UCSD-AML1 (cell line): Measurements from ENCODE around the gene FLNB.

Experiments
- DNase-seq: peaks from one replicate; lab custom pipeline; 2025; ENCODE audit not compliant: unreplicated experiment; lab: John Stamatoyannopoulos, UW

The FLNB gene, protein sequence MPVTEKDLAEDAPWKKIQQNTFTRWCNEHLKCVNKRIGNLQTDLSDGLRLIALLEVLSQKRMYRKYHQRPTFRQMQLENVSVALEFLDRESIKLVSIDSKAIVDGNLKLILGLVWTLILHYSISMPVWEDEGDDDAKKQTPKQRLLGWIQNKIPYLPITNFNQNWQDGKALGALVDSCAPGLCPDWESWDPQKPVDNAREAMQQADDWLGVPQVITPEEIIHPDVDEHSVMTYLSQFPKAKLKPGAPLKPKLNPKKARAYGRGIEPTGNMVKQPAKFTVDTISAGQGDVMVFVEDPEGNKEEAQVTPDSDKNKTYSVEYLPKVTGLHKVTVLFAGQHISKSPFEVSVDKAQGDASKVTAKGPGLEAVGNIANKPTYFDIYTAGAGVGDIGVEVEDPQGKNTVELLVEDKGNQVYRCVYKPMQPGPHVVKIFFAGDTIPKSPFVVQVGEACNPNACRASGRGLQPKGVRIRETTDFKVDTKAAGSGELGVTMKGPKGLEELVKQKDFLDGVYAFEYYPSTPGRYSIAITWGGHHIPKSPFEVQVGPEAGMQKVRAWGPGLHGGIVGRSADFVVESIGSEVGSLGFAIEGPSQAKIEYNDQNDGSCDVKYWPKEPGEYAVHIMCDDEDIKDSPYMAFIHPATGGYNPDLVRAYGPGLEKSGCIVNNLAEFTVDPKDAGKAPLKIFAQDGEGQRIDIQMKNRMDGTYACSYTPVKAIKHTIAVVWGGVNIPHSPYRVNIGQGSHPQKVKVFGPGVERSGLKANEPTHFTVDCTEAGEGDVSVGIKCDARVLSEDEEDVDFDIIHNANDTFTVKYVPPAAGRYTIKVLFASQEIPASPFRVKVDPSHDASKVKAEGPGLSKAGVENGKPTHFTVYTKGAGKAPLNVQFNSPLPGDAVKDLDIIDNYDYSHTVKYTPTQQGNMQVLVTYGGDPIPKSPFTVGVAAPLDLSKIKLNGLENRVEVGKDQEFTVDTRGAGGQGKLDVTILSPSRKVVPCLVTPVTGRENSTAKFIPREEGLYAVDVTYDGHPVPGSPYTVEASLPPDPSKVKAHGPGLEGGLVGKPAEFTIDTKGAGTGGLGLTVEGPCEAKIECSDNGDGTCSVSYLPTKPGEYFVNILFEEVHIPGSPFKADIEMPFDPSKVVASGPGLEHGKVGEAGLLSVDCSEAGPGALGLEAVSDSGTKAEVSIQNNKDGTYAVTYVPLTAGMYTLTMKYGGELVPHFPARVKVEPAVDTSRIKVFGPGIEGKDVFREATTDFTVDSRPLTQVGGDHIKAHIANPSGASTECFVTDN (N-terminal part only)

DNA sequence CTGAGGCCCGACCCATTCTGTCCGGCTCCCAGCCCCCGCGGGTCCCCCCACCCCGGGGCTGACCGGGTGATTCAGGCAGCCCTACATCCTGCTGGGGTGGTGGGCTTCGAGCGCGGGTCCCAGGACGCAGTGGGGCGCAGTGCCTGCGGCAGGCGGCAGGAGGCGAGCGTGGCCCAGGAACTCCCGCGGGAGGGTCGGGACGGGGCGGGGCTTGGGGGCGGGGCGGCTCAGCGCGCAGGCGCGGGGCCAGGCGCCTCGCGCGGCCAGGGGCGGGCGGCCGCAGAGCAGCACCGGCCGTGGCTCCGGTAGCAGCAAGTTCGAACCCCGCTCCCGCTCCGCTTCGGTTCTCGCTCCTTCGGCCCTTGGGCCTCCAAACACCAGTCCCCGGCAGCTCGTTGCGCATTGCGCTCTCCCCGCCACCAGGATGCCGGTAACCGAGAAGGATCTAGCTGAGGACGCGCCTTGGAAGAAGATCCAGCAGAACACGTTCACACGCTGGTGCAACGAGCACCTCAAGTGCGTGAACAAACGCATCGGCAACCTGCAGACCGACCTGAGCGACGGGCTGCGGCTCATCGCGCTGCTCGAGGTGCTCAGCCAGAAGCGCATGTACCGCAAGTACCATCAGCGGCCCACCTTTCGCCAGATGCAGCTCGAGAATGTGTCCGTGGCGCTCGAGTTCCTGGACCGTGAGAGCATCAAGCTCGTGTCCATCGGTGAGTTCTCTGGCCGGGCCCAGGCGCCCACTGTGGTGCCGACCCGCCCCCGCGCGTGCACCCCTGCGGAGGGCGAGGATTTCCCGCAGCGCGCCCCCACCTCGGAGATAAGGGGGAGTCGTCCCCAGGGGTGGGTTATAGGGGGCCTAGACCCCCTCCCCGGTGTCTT is at the start of gene FLNB:
FLNB (plus strand) TSS at position 282 of the 885 bp plus-strand sequence; CDS start at position 425, 143 bp downstream.
- DNase-seq: peak; percentile 87

DNA sequence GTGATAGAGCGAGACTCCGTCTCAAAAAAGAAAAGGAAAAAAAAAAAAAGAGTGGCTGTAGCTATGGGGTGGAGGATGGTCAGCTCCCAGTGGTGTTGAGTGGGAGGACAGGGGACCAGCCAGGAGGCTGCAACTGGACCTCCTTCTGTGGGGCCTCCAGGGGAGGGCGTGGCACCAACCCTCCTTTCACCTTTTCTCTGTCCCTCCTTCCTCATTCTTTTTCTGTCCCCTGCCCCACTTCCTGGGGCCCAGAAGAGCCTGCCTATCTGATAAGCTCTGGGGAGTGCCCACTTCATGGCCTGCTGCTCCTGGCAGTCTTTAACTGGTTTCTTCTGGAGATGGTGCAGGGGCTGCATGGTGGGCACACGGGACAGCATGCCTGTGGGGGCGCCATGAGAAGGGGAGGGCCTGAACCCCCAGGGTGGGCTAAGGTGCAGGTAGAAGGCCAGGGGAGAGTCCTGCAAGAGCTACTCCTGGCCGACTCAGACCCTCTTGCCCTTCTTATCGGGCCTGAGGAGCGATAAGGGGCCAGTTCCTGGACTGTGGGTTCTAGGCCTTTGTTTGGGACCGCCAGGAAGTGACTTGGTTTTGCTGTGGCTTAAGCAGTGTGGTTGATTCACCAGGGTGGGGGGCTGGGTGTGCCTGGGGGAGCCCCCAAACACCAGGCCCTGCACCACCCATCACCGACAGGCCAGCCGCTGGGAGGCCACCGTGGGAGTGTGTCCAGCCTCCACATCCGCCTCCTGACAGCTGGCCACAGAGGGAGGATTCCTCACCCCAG is 49.4 kb upstream of the FLNB start:
- DNase-seq: peak; percentile 63

DNA sequence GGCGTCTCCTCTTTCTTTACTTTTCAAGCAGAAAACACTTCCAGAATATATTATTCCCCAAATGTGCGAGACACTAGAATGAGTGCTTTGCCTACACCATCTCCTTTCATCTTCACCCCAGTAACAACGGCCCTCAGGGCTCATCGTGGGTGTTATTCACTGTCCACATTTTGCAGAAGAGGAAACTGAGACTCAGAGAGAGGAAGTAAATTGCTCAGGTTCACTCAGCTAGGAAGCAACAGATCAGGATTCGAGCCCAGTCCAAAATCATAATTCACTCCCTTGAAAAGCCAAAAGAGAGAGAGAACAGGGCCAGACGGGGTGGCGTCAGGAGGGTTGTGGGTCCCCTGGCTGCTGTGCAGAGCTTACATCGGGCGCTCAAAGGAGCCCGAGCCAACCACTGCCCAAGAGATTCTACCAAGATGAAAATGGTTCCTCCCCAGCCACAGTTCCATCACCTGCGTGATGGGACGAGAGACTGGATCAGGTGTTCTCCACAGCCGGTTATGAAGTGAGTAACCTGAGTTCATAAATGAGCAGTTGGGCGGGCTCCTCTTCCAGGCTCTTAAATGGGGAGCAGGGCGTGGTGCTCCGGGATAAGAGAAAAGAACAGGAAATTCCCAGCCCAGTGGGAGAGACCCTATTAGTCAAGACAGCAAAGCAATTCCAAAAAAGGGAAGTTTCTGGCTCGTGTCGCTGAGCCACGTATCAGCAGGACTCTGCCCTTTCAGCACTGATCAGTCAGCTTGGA is 48.6 kb upstream of the FLNB start:
- DNase-seq: peak; percentile 37

DNA sequence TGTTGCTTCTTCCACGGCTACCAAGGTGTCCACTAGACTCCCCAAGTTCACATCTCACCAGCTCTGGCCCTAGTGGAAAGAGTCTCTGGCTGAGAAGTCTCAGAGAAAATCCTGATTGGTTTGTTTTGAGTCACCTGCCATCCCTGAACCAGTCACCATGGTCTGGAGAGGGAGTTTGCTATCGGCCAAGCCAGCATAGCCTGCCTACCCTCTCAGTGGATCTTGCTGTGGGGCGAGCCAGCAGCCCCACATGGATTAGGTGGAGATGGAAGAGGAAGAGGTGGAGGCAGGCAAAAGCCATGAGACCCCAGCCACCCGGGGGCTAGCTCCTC is 48.1 kb upstream of the FLNB start:
- DNase-seq: no peak

DNA sequence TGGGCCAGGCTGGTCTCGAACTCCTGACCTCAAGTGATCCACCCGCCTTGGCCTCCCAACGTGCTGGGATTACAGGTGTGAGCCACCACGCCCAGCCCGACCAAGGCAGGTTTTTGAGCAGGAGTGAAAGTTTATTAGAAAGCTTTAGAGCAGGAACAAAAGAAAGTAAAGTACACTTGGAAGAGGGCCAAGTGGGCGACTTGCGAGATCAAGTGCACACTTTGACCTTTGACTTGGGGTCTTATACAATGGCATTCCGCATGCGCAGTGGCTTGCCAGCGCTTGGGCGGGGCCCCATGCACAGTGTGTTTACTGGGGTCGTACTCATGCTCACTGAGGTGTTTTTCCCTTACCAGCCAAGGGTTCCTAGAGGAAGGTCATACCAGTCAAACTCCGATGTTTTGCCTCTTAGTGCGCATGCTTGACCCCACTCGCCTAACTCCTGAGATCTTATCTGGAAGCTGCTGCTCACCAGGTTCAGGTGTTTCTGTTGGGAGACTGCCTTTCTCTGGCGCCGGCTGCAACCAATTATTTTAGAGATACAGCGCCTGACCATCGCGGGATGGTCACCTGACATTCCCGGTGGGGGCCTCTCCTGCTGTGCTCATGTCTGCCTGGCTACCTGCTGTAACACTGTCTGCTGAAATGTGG is 46.9 kb upstream of the FLNB start:
- DNase-seq: no peak

DNA sequence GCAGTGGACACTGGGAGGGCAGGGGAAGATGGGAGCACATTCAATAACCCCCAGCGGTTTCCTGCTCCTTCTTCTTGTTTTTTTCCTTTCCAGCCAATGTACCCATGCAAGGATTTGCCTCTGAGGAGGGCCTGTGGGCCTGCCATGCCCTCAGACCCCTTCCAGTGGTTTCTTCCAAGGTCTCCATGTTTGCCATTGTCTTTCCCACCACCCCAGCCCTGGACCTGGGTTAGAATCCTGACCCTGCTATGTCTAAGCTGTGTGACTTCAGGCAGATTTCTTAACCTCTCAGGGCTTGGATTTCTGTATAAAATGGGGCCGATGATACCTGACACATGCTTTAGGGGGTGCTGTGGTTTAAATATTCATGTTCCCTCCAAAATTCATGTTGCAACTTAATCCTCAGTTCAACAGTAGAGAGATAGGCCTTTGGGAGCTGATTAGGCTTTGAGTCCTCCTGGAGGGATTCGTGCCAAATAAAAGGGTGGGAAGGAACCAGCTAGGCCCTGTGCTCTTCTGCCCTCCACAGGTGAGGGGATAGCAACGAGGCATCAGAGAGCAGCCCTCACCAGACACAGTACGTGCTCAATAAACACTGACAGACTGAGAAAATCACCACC is 46.3 kb upstream of the FLNB start:
- no peak for DNase-seq

DNA sequence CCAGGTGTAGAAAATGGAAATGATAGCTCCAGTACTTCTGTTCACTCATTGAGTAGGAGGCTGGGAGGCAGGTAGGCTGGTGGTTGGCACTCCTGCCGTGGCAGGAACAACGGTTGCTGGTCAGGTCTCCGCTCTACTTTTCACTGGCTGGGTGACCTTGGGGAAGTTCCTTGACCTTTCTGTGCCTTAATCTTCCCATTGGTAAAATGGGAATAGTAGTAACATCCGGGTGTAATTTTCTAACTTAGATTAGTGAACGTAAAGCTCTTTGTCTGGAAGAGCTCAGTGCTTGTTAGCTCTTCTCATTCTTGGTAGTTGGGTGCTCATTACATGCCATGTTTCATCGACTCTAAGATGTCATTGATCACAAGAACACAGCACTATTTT is 45.8 kb upstream of the FLNB start:
- no peak for DNase-seq

DNA sequence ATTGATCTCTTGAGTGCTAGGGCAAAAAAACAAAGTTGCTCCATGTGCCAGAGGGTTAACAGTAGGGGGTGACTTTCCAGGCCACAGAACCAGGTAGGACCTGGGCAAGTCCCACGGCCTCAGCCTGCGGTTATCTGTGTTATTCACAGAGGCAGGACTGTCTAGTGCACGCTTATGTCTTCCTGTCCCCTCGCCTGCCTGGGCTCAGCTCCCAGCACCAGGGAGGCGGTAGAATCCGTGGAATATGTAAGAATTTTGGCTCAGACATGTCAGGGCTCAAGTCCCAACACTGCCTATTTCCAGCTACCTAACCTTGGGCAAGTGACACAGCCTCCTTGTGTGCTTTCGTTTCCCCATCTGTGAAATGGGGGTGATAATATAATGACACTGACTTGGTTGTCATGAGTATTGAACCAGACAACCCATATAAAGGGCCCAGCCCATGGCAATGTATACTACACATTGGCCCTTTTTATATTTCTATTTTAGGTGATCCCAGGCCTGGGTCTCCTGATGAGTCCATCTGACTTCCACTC is 44.3 kb upstream of the FLNB start:
- DNase-seq: no peak

DNA sequence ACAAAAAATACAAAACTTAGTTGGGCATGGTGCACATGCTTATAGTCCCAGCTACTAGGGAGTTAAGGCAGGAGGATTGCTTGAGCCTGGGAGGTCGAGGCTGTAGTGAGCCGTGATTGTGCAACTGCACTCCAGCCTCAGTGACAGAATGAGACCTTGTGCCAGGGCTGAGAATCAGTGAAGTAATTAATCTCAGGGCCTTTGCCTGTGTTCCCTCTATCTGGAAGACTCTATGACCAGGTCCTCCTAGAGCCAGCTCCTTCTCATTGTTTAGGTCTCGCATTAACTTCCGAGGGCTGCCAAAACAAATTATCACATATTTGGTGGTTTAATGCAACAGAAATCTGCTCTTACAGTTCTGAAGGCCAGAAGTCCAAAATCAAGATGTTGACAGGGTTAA is 41.4 kb upstream of the FLNB start:
- DNase-seq: no peak

DNA sequence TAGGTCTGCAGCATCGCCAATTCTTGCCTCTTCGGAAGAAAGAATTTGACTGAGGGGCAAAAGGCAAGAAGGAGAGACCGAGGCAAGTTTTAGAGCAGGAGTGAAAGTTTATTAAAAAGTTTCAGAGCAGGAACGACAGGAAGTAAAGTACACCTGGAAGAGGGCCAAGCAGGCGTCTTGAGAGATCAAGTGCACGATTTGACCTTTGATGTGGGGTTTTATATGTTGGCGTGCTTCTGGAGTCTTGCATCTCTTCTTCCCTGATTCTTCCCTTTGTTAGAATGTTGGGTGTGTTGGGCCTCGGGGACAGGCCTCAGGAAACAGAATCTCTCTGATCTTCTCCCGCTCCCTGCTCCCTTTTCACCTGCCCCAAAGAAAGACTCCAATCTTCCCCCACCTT is 40.6 kb upstream of the FLNB start:
- no peak for DNase-seq

DNA sequence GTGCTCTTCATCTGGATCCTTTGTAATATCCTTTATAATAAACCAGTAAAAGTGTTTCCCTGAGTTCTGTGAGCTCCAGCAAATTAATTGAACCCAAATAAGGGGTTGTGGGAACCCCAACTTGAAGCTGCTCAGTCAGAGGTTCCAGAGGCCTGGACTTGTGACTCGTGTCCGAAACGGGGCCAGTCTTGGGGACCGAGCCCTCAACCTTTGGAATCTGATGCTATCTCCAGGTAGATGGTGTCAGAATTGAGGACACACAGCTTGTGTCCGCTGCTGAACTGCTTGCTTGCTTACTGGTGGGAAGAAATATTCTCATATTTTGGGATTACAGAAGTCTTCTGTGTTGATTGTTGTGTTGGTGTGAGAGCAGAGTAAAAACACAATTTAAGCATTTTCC is 39.7 kb upstream of the FLNB start:
- DNase-seq: no peak

DNA sequence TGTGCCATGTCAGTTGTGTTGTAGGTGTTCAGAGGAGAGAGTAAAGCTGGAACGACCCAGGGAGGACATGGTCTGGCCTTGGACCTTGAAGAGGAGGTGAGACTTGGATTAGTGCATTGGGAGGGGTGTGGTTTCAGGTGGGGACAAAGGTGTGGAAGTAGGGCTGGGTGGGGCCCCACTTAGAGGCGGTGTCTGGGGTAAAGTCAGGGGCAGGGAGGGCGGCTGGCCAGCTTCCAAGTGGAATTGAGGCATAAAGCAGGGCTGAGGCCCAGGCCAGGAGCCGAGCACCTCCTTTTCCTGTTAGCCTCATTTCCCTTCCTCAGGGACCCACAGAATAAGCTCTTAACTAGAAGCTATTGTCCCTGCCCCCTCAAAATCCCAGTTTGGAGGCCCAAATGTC is 36.2 kb upstream of the FLNB start:
- DNase-seq: no peak

DNA sequence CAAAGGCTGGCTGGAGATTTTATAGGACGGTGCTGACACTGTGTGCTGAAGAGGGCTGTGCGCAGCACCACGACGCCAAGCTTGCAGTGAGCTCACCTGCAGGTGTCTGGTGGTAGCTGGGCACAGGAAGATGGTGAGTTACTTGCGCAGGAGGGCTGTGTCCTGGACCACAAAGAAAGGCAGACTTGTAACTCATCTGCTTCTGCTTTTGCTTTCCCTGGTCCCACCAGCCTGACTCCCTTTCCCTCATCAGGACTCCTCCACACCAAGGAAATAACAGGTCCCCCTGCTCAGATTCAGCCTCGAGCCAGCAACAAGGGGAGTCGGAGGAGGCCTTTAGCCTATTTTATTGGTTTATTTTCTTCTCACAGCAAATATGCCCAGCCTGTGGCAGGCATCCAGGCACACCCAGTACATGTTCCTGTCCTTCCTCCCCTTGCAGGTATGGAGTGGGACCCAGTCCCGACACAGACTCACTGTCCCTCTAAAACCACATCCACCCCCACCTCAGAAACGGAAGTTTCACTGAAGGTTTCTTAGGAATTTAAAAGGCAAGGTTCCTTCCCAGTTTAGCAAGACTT is 35.6 kb upstream of the FLNB start:
- no peak for DNase-seq

DNA sequence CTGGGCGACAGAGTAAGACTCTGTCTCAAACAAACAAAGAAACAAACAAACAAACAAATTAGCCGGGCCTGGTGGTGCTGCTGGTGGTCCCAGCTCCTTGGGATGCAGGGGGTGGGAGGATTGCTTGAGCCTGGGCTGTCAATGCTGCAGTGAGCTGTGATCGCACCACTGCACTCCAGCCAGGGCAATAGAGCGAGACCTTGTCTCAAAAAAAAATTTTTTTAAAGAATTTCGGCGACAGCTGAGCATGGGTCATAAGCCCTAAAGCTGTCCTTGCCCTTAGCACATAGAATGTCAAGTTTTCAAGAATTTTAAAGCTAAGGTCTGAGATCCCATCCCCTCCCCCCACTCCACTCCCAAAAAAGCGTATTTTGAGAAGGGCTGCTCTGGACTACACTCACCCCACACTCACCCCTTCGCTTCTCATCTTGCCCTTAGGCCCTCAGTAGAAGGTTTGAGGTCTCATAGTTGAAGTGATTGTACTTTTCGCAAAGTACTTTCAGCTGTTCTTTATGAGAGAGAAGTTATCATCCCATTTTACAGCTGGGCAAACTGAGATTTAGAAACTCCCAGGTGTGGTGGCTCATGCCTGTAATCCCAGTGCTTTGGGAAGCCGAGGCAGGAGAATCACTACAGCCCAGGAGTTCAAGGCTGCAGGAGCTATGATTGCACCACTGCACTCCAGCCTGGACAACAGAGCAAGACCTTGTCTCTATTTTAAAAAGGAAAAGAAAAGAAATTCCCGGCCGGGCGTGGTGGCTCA is 34.3 kb upstream of the FLNB start:
- no peak for DNase-seq

DNA sequence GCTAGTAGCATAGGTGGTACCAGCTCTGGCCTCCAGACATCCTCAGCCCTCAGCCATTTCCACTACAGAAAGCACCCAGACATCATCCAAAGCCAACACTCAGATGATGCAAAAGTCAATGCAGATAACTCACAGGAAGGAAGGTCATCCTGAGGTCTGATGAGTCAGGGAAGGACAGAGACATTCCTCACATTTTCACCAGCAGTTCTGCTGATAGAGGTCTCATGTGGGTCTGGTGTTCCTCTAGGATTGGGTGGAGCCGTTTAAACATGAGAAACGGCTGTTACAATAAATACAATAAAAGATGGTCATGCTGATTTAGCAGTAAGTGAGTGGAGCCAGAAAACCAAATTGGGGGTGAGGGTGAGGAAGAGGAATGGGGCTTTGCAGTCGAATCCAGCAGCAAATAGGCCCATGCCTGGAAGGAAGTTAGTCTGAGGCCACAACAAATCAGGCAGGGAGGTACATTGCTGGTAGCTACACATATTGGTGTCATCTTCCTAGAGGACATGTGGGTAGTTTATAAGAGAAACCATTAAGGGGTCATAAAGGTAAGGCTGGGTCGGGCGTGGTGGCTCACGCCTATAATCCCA is 33.3 kb upstream of the FLNB start:
- no peak for DNase-seq

DNA sequence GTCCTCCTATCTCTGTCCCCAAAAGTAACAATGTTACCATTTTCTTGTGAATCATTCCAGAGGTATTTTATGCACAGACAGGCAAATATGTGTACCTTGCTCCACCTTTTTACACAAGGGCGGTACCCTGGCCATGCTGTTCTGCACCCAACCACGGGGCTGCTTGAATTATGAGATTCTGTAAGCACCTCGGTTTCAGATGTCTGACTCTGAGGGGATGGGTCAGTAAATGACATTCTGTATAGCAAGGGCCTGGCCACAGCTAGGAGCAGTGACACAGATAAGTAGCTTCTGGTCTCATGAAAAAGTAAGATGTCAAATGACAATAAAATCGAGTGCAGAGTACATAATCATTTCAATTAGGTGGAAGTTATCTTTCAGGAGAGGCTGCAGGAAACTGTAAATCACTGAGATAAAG is 30.4 kb upstream of the FLNB start:
- no peak for DNase-seq
